ENCODE data around the gene C19orf33. TPM values are rescaled to one million over a fixed set of nuclear protein-coding genes. Genes with fewer than 3 reads are reported as not detected.

Gene C19orf33
- total and polyA plus RNA-seq, 2 experiments from 2014 or later = 58.9 to 72.2 TPM

DNA sequence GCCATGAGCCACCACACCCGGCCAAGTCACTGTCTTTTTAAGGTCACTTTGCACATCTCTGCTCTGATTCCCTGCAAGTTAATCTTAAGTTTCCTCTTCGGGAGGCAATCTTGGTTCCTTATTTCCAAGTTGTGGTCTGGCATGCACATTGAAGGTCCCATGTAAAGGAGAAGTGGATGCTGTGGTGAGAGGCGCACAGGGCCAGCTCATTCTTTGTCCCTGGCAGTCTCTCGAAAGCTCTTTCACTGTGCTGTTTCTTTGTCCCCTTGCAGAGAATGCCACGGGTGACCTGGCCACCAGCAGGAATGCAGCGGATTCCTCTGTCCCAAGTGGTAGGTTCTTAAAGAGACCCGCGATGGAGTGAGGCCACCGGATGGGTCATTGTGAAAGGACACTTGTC is 16.4 kb upstream of the C19orf33 start:
- Mint-ChIP-seq H3K4me1 (no peaks in the 10 kb centered on the region; the same call in 2 of the 3 replicates), H3K4me3 (no peak overlapping the region; the same call in 2 of the 3 replicates), H3K9me3 (no peaks in the 10 kb centered on the region), H3K27ac (no peak overlapping the region), H3K36me3 (ENCODE audit: low read depth) (peaks cover 68% of the 10 kb centered on the region), H3K27me3 (ENCODE audit: insufficient read depth, low read depth, poor library complexity) (peaks cover 10% of the 10 kb centered on the region)
- H3K9me2 ChIP-seq (ENCODE audit: insufficient read depth) = no peaks in the 10 kb centered on the region
- TF ChIP-seq ZNF331 (CRISPR knock-in tag; IDR thresholded peaks at IDR 0.05; ENCODE audit: low read depth) = no peak
- TF ChIP-seq STAT1 (IDR thresholded peaks at IDR 0.05; ENCODE audit: unreplicated experiment) = no peak
- TF ChIP-seq, protein P1, sequence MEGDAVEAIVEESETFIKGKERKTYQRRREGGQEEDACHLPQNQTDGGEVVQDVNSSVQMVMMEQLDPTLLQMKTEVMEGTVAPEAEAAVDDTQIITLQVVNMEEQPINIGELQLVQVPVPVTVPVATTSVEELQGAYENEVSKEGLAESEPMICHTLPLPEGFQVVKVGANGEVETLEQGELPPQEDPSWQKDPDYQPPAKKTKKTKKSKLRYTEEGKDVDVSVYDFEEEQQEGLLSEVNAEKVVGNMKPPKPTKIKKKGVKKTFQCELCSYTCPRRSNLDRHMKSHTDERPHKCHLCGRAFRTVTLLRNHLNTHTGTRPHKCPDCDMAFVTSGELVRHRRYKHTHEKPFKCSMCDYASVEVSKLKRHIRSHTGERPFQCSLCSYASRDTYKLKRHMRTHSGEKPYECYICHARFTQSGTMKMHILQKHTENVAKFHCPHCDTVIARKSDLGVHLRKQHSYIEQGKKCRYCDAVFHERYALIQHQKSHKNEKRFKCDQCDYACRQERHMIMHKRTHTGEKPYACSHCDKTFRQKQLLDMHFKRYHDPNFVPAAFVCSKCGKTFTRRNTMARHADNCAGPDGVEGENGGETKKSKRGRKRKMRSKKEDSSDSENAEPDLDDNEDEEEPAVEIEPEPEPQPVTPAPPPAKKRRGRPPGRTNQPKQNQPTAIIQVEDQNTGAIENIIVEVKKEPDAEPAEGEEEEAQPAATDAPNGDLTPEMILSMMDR (conservative IDR thresholded peaks at IDR 0.05; ENCODE audit: low read depth in 2 of 2) = no peak
- no peak for TF ChIP-seq ZNF114 (CRISPR knock-in tag; IDR thresholded peaks at IDR 0.05)
- no peak for DNase-seq (ENCODE audit: low spot score)
- peaks cover 20% of the 10 kb centered on the region for H3K36me3 ChIP-seq (ENCODE audit: insufficient read depth)
- H3K4me2 ChIP-seq = no peak overlapping the region
- no peaks in the 10 kb centered on the region for H3K27me3 ChIP-seq (ENCODE audit: insufficient read depth)
- H2AFZ ChIP-seq = no peak overlapping the region
- H3K4me3 ChIP-seq = no peak overlapping the region
- no peak overlapping the region for H3K27ac ChIP-seq (ENCODE audit: low read depth)
- H3K79me2 ChIP-seq (replicated peaks; ENCODE audit: insufficient read depth) = peaks cover 24% of the 10 kb centered on the region
- peaks cover 10% of the 10 kb centered on the region; the same call in 1 of the 2 replicates for H4K20me1 ChIP-seq (replicated peaks; ENCODE audit: insufficient read depth)
- H3K4me1 ChIP-seq (ENCODE audit: insufficient read depth) = no peaks in the 10 kb centered on the region
- H3F3A ChIP-seq (replicated peaks; ENCODE audit: low read depth) = peaks cover 23% of the 10 kb centered on the region; the same call in 1 of the 2 replicates
- ATAC-seq = no peak

DNA sequence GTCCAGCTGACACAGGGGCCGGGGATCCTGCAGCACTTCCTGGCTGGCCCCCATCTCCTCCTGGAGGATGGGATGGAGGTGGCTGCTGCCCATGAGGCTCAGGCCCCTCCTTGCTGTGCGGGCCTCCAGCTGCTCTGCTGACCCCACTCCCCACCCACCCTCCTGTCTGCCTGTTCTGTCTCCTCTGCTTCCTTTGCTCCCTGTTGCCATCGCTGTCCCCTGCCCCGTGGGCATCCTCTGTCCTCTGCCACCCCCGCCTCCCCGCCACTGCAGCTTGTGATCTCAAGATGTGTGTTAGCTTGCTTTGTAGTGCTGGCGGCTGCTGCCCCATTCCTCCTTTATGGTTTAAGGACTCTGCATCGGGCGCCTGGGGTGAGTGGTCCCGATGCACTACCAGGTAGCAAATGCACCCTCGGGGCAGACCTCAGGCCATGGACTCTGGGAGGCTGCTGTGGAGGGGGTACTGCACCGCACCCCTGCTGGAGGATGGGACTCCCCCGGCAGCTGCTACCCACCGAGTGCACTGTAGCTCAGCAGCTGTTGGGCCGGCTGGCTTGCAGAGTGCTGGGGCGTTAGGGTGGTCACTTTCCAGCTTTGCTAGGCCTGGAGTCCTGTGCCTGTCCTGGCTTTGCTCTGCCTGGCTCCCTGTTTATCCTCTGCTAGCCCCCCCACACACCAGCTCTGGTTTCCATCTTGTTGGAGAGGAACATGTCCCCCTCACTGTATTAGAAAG is 15.8 kb upstream of the C19orf33 start:
- Histone ChIP-seq H3K4me1 (ENCODE audit: insufficient read depth) (no peaks in the 10 kb centered on the region), H3K79me2 (replicated peaks; ENCODE audit: insufficient read depth) (peaks cover 17% of the 10 kb centered on the region), H2AFZ (no peak overlapping the region), H3K4me3 (no peak overlapping the region), H4K20me1 (replicated peaks; ENCODE audit: insufficient read depth) (peaks cover 3% of the 10 kb centered on the region; the same call in 1 of the 2 replicates), H3K27ac (ENCODE audit: low read depth) (no peak overlapping the region), H3F3A (replicated peaks; ENCODE audit: low read depth) (peaks cover 21% of the 10 kb centered on the region; the same call in 1 of the 2 replicates), H3K4me2 (no peak overlapping the region), H3K27me3 (ENCODE audit: insufficient read depth) (no peaks in the 10 kb centered on the region), H3K36me3 (ENCODE audit: insufficient read depth) (peaks cover 20% of the 10 kb centered on the region), H3K9me2 (ENCODE audit: insufficient read depth) (no peaks in the 10 kb centered on the region)
- Mint-ChIP-seq H3K4me3 (no peak overlapping the region), H3K4me1 (no peaks in the 10 kb centered on the region; the same call in 2 of the 3 replicates), H3K36me3 (ENCODE audit: low read depth) (peaks cover 73% of the 10 kb centered on the region), H3K27me3 (ENCODE audit: insufficient read depth, low read depth, poor library complexity) (peaks cover 12% of the 10 kb centered on the region), H3K27ac (no peak overlapping the region), H3K9me3 (no peaks in the 10 kb centered on the region)
- no peak for DNase-seq (ENCODE audit: low spot score)
- no peak for ATAC-seq
- TF ChIP-seq EZH2phosphoT487 (IDR thresholded peaks at IDR 0.05; ENCODE audit: unreplicated experiment) (no peak), ZNF114 (CRISPR knock-in tag; IDR thresholded peaks at IDR 0.05) (no peak), STAT1 (IDR thresholded peaks at IDR 0.05; ENCODE audit: unreplicated experiment) (no peak), JUNB (IDR thresholded peaks at IDR 0.05; ENCODE audit: unreplicated experiment) (no peak), CREB1 (CRISPR knock-in tag; IDR thresholded peaks at IDR 0.05; ENCODE audit: low read depth) (no peak), NANOG (IDR thresholded peaks at IDR 0.05; ENCODE audit: borderline replicate concordance) (no peak), EZH2 (IDR thresholded peaks at IDR 0.05; ENCODE audit: low read depth, unreplicated experiment) (no peak), ZNF331 (CRISPR knock-in tag; IDR thresholded peaks at IDR 0.05; ENCODE audit: low read depth) (no peak), POLR2AphosphoS5 (IDR thresholded peaks at IDR 0.05; ENCODE audit: low read depth) (no peak)
- TF ChIP-seq, protein P2, sequence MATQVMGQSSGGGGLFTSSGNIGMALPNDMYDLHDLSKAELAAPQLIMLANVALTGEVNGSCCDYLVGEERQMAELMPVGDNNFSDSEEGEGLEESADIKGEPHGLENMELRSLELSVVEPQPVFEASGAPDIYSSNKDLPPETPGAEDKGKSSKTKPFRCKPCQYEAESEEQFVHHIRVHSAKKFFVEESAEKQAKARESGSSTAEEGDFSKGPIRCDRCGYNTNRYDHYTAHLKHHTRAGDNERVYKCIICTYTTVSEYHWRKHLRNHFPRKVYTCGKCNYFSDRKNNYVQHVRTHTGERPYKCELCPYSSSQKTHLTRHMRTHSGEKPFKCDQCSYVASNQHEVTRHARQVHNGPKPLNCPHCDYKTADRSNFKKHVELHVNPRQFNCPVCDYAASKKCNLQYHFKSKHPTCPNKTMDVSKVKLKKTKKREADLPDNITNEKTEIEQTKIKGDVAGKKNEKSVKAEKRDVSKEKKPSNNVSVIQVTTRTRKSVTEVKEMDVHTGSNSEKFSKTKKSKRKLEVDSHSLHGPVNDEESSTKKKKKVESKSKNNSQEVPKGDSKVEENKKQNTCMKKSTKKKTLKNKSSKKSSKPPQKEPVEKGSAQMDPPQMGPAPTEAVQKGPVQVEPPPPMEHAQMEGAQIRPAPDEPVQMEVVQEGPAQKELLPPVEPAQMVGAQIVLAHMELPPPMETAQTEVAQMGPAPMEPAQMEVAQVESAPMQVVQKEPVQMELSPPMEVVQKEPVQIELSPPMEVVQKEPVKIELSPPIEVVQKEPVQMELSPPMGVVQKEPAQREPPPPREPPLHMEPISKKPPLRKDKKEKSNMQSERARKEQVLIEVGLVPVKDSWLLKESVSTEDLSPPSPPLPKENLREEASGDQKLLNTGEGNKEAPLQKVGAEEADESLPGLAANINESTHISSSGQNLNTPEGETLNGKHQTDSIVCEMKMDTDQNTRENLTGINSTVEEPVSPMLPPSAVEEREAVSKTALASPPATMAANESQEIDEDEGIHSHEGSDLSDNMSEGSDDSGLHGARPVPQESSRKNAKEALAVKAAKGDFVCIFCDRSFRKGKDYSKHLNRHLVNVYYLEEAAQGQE (IDR thresholded peaks at IDR 0.05; ENCODE audit: unreplicated experiment) = no peak
- TF ChIP-seq, protein P1 (conservative IDR thresholded peaks at IDR 0.05; ENCODE audit: low read depth in 2 of 2) = no peak
- TF ChIP-seq, protein P3, sequence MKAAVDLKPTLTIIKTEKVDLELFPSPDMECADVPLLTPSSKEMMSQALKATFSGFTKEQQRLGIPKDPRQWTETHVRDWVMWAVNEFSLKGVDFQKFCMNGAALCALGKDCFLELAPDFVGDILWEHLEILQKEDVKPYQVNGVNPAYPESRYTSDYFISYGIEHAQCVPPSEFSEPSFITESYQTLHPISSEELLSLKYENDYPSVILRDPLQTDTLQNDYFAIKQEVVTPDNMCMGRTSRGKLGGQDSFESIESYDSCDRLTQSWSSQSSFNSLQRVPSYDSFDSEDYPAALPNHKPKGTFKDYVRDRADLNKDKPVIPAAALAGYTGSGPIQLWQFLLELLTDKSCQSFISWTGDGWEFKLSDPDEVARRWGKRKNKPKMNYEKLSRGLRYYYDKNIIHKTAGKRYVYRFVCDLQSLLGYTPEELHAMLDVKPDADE (IDR thresholded peaks at IDR 0.05) = no peak

All from GM23338 (cell line).